GM12878 (cell line): Measurements from ENCODE around the gene FBXO33. TPM values are rescaled to one million over a fixed set of nuclear protein-coding genes. Genes with fewer than 3 reads are reported as not detected.
A peak's percentile ranks its signal among the peaks of the same experiment; 100 is the strongest.

Experiments used
- ATAC-seq: fragments of 200-7000 bp; cut with Tn5 transposase; 3 replicates; pipeline ENCODE4 v1.9.1; 2020; ENCODE audit warnings: mild to moderate bottlenecking, moderate library complexity
- Bru-seq: library from RNA; stranded (reverse); fragments of 400-500 nt; gene quantifications from one replicate; lab custom pipeline; 2021; lab: Mats Ljungman, UMichigan
- BruChase-seq, 2 experiments: library from RNA; stranded (reverse); fragments of 400-500 nt; gene quantifications; one replicate each; lab custom pipeline; 2021; lab: Mats Ljungman, UMichigan
- BruUV-seq: library from RNA; stranded (reverse); fragments of 400-500 nt; replicated peaks from 2 replicates; lab custom pipeline; 2021; lab: Mats Ljungman, UMichigan
- CTCF ChIA-PET: fragments of 300-600 bp; sonication (Branson Sonifier 250); formaldehyde crosslinking; extraction: SDS; loops from one replicate; lab custom pipeline; 2021; ENCODE audit warnings: inconsistent platforms; lab: Yijun Ruan, JAX
- POLR2A ChIA-PET: fragments of 350-600 bp; formaldehyde crosslinking; extraction: SDS; loops from one replicate; lab custom pipeline; 2021; ENCODE audit warnings: inconsistent platforms; lab: Charles Lee
- RAD21 ChIA-PET: fragments of 300-600 bp; sonication (Branson Sonifier 250); formaldehyde crosslinking; loops from one replicate; lab custom pipeline; 2023; ENCODE audit warnings: antibody characterized with exemption; ENCODE audit not compliant: unreplicated experiment; lab: Charles Lee
- SMC1A ChIA-PET: fragments of 300-600 bp; sonication (Branson Sonifier 250); formaldehyde crosslinking; loops from one replicate; lab custom pipeline; 2023; ENCODE audit not compliant: unreplicated experiment, uncharacterized antibody; lab: Charles Lee
- DNase-seq: peaks from one replicate; pipeline ENCODE4 v3.0.0-alpha.2; 2011; ENCODE audit warnings: low read depth, low spot score
- FAIRE-seq: peaks from 3 replicates; lab custom pipeline; 2011; peaks lifted over from hg19 to GRCh38; lab: Jason Lieb, UNC
- H2AFZ ChIP-seq: 2 replicates; pipeline ENCODE4 v1.6.0; 2011; ENCODE audit warnings: low read depth, low read length, control low read depth; ENCODE audit not compliant: control insufficient read depth
- H3K27ac ChIP-seq: 2 replicates; pipeline ENCODE4 v1.5.1; 2011; ENCODE audit warnings: control low read depth; ENCODE audit not compliant: control insufficient read depth, insufficient read depth
- H3K27me3 ChIP-seq, 2 experiments: replicated peaks in 1 of 2; 2 replicates each; pipeline versions ENCODE4 v1.6.0 to v1.6.1; 2011; ENCODE audit warnings: low read length in 1 of 2; ENCODE audit not compliant: control insufficient read depth in 2 of 2, insufficient read depth in 2 of 2
- H3K36me3 ChIP-seq, 2 experiments: 2 replicates each; pipeline ENCODE4 v1.5.1; 2011; ENCODE audit warnings: low read length in 1 of 2; ENCODE audit not compliant: control insufficient read depth in 2 of 2, insufficient read depth in 2 of 2
- H3K4me1 ChIP-seq: 2 replicates; pipeline ENCODE4 v1.6.1; 2011; ENCODE audit warnings: mild to moderate bottlenecking, low read length, moderate library complexity, mixed read lengths; ENCODE audit not compliant: control insufficient read depth, insufficient read depth
- H3K4me2 ChIP-seq: 2 replicates; pipeline ENCODE4 v1.6.0; 2011; ENCODE audit warnings: control low read depth; ENCODE audit not compliant: control insufficient read depth, insufficient read depth
- H3K4me3 ChIP-seq: fragments of 200-600 bp; sonication (generic); 2 replicates; pipeline ENCODE4 v1.5.1; 2016
- H3K79me2 ChIP-seq: 2 replicates; pipeline ENCODE4 v1.6.0; 2011; ENCODE audit warnings: low read length; ENCODE audit not compliant: control insufficient read depth, insufficient read depth
- H3K9ac ChIP-seq: 2 replicates; pipeline ENCODE4 v1.8.0; 2011; ENCODE audit warnings: low read length, control low read depth, mixed read lengths; ENCODE audit not compliant: control insufficient read depth, insufficient read depth
- H3K9me3 ChIP-seq: replicated peaks from 3 replicates; pipeline ENCODE4 v1.5.1; 2011; ENCODE audit warnings: mild to moderate bottlenecking, low read length; ENCODE audit not compliant: control insufficient read depth, insufficient read depth
- H4K20me1 ChIP-seq: 2 replicates; pipeline ENCODE4 v1.6.0; 2011; ENCODE audit not compliant: control insufficient read depth, insufficient read depth
- CBFB ChIP-seq: IDR thresholded peaks from 2 replicates; pipeline ENCODE4 v1.6.1; 2016; ENCODE audit warnings: antibody characterized with exemption, low read depth
- ESRRA ChIP-seq: IDR thresholded peaks from 2 replicates; pipeline ENCODE4 v1.6.1; 2012; ENCODE audit warnings: mild to moderate bottlenecking, low read length, improper control_type of control experiment
- HDAC2 ChIP-seq: fragments of 200-600 bp; sonication (generic); IDR thresholded peaks from 2 replicates; pipeline ENCODE4 v1.6.1; 2017
- IKZF1 ChIP-seq: fragments of 450-650 bp; conservative IDR thresholded peaks from 2 replicates; pipeline ENCODE4 v1.6.1; 2017; ENCODE audit warnings: antibody characterized with exemption, mild to moderate bottlenecking
- JUNB ChIP-seq: IDR thresholded peaks from 2 replicates; pipeline ENCODE4 v1.6.1; 2016; ENCODE audit warnings: antibody characterized with exemption, mild to moderate bottlenecking
- NFYB ChIP-seq: IDR thresholded peaks from 2 replicates; pipeline ENCODE4 v1.6.1; 2011; ENCODE audit warnings: low read depth, mild to moderate bottlenecking, low read length, improper control_type of control experiment, moderate library complexity; ENCODE audit not compliant: insufficient read depth
- NR2C1 ChIP-seq: fragments of 450-650 bp; IDR thresholded peaks from 2 replicates; pipeline ENCODE4 v1.6.1; 2017; ENCODE audit warnings: antibody characterized with exemption, mild to moderate bottlenecking, moderate library complexity
- POLR2A ChIP-seq: IDR thresholded peaks from 2 replicates; pipeline ENCODE4 v1.6.1; 2011; ENCODE audit warnings: low read depth, mild to moderate bottlenecking, low read length
- RBBP5 ChIP-seq: fragments of 200-600 bp; sonication (generic); conservative IDR thresholded peaks from 2 replicates; pipeline ENCODE4 v1.6.1; 2016
- ZNF384 ChIP-seq: IDR thresholded peaks from 2 replicates; pipeline ENCODE4 v1.6.1; 2012; ENCODE audit warnings: low read depth, mild to moderate bottlenecking, low read length, improper control_type of control experiment, borderline replicate concordance
- WGBS: methylation state at CpG from one replicate; pipeline ENCODE4 v1.1.6; 2016; ENCODE audit warnings: low lambda C conversion rate; ENCODE audit not compliant: insufficient replicate concordance, insufficient coverage; ENCODE audit errors: missing lambda C conversion rate; 5-methylcytosine and 5-hydroxymethylcytosine counted together
- in situ Hi-C: fragments of 300-500 bp; cut with MboI; formaldehyde crosslinking; loops from 9 replicates; pipeline ENCODE4 v1.14.3; 2018; ENCODE audit warnings: mixed read lengths
- intact Hi-C: fragments of 100-400 bp; cut with micrococcal nuclease; formaldehyde crosslinking; loops from one replicate; pipeline ENCODE4 v1.14.2; 2022; ENCODE audit not compliant: unreplicated experiment
- long read RNA-seq, 2 experiments: library from polyadenylated mRNA; unstranded; transcript quantifications; one replicate each; pipeline ENCODE4 v2.0.0, GENCODE V29; 2019 to 2020
- polyA minus RNA-seq, 3 experiments: library from RNA; depleted of rRNA, polyadenylated mRNA; stranded (reverse); fragments of >200 nt; gene quantifications; 2 replicates each; pipeline ENCODE4 v1.2.3, GENCODE V29; 2011
- polyA plus RNA-seq, 11 experiments: library from polyadenylated mRNA; depleted of rRNA in 4 of 11; unstranded in 6 of 11; stranded (reverse) in 5 of 11; fragments of >200 nt; fragmentation: Nextera tagmentation in 4 of 11; fragmentation: Illumina TruSeq in 1 of 11; extraction: Ambion mirVana in 4 of 11; extraction: Trizol in 1 of 11; gene quantifications; 1 replicate in 1 of 11; 2 replicates in 10 of 11; pipeline versions ENCODE4 v1.2.1 to v1.2.3, GENCODE V29; 2011 to 2016; ENCODE audit warnings: inconsistent platforms in 2 of 11, missing spikeins in 2 of 11, low read depth in 1 of 11
- total RNA-seq, 4 experiments: library from RNA; depleted of rRNA in 3 of 4; stranded (reverse); fragments of >200 nt in 3 of 4; fragmentation: Illumina TruSeq in 1 of 4; extraction: Trizol in 1 of 4; gene quantifications; 2 replicates each; pipeline versions ENCODE4 v1.2.1 to v1.2.3, GENCODE V29; 2013 to 2021
- TF ChIP-seq, protein P1 (sequence below): fragments of 450-650 bp; formaldehyde crosslinking; IDR thresholded peaks from 2 replicates; pipeline ENCODE4 v1.5.0; 2022; ENCODE audit warnings: mild to moderate bottlenecking, missing genetic modification characterization
- TF ChIP-seq, protein P2 (sequence below): fragments of 450-650 bp; IDR thresholded peaks from 2 replicates; pipeline ENCODE4 v1.6.1; 2018; ENCODE audit warnings: borderline replicate concordance, mild to moderate bottlenecking; ENCODE audit not compliant: partially characterized antibody

Gene FBXO33, protein sequence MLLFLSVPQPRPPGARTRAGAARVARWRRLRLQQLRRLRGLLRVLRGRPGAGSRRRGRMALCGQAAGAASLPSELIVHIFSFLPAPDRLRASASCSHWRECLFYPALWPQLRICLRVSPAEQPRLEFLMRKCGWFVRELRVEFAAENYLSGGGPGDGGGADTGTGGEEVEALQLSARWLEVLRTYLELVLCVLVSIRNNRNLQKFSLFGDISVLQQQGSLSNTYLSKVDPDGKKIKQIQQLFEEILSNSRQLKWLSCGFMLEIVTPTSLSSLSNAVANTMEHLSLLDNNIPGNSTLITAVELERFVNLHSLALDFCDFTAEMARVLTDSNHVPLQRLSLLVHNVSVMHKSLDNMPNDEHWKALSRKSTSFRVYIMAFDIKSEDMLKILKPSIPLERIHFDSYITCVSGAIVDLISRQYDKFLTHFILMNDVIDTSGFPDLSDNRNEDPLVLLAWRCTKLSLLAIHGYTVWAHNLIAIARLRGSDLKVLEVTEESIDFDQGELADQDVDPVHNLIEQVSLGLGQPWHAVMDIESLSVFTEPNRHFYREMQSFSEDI
- total RNA-seq (2013; cell fraction: nucleolus; rRNA removed), result 26.3 and 26.4 TPM in 2 replicates
- 24.4 and 27.5 TPM in 2 replicates for total RNA-seq (2014; rRNA removed)
- total RNA-seq (2014; rRNA removed; fragmentation: Illumina TruSeq; extraction: Trizol), result 20.1 and 21.5 TPM in 2 replicates
- 20.8 and 21.1 TPM in 2 replicates for total RNA-seq (2021)
- polyA plus RNA-seq (2011; ENCODE audit: low read depth), result 9.1 TPM
- polyA plus RNA-seq (2011; rRNA removed), result 56.9 and 74.1 TPM in 2 replicates
- 24.8 and 25.1 TPM in 2 replicates for polyA plus RNA-seq (2011; cell fraction: cytosol; rRNA removed)
- polyA plus RNA-seq (2011; cell fraction: nucleus; rRNA removed), result 31.8 and 40.7 TPM in 2 replicates
- 12.3 and 14.8 TPM in 2 replicates for polyA plus RNA-seq (2012)
- 18.5 and 22.2 TPM in 2 replicates for polyA plus RNA-seq (2014; fragmentation: Illumina TruSeq; extraction: Trizol)
- 10 to 100 TPM in 1 of 2 experiments, 1 to 10 TPM in 1; 5.8 to 13.5 TPM for polyA plus RNA-seq (2014; fragmentation: Nextera tagmentation; extraction: Ambion mirVana)
- polyA plus RNA-seq (2014; rRNA removed), result 16.7 and 19.1 TPM in 2 replicates
- polyA plus RNA-seq (2016; fragmentation: Nextera tagmentation; extraction: Ambion mirVana), result 10 to 100 TPM in 1 of 2 experiments, 1 to 10 TPM in 1; 4.7 to 21.8 TPM
- 35.7 and 37.6 TPM in 2 replicates for polyA minus RNA-seq (2011; rRNA and poly(A)+ RNA removed)
- 13.1 and 14.7 TPM in 2 replicates for polyA minus RNA-seq (2011; cell fraction: cytosol; rRNA and poly(A)+ RNA removed)
- 32.2 and 45.7 TPM in 2 replicates for polyA minus RNA-seq (2011; cell fraction: nucleus; rRNA and poly(A)+ RNA removed)
- Bru-seq, nascent RNA, result percentile 92 among the genes with signal in this experiment
- percentile 76 among the genes with signal in this experiment for BruChase-seq, experiment 1, labeled RNA remaining after a 6-hour chase
- BruChase-seq, experiment 2, labeled RNA remaining after a 2-hour chase, result percentile 90 among the genes with signal in this experiment
- long read RNA-seq, experiment 1, partial matches to known transcripts, result 0 of 2 reads
- long read RNA-seq, experiment 1, other reads (novel, unspliced or antisense), result 1 of 2 reads
- long read RNA-seq, experiment 2, partial matches to known transcripts, result 5 of 21 reads
- long read RNA-seq, experiment 2, other reads (novel, unspliced or antisense), result 14 of 21 reads

GRCh38 chr14:39432179-39432618, at the start of gene FBXO33:
Gene FBXO33 (minus strand): TSS chr14:39432433. CDS start chr14:39432162, 271 bp downstream.
- in situ Hi-C loops, result no loop called here
- DNase-seq, result peak; percentile 87
- Histone ChIP-seq H3K4me3 (peak within 1 kb of the TSS; percentile 91), H3K36me3 (no peaks in the 10 kb centered on the region), H3K4me2 (peak within 1 kb of the TSS; percentile 78), H3K27me3 (no peaks in the 10 kb centered on the region), H2AFZ (peak within 1 kb of the TSS; percentile 100), H3K4me1 (peaks cover 10% of the 10 kb centered on the region), H3K79me2 (peaks cover 46% of the 10 kb centered on the region), H4K20me1 (no peaks in the 10 kb centered on the region), H3K9ac (peak within 1 kb of the TSS; percentile 94), H3K27ac (peak within 1 kb of the TSS; percentile 99), H3K9me3 (no peaks in the 10 kb centered on the region)
- ChIA-PET CTCF (interaction anchor here (0.5 to 7.8 kb wide), 15 partner anchors 8 to 357 kb away, joined by 3 to 84 read pairs (median 6); no protein-coding TSS in a partner anchor), RAD21 (interaction anchor here (0.7 to 9.4 kb wide), 13 partner anchors 9 to 329 kb away, joined by 3 to 159 read pairs (median 9); partner anchors contain the start of gene SEC23A), POLR2A (interaction anchor here (0.6 to 9.1 kb wide), 9 partner anchors 15 to 318 kb away, joined by 3 to 159 read pairs (median 5); partner anchors contain the start of genes GEMIN2 and PNN), SMC1A (interaction anchor here (0.6 to 8.1 kb wide), 8 partner anchors 14 to 636 kb away, joined by 3 to 182 read pairs (median 20); partner anchors contain the start of gene GEMIN2)
- no TSS peak for BruUV-seq
- ATAC-seq, result peak; percentile 87
- FAIRE-seq, result peak; percentile 35
- WGBS, result 0% methylated on average over 40 of the region's 47 CpGs
- intact Hi-C loops, result loop anchor here (2.0 kb wide), 4 partner anchors 37 to 265 kb away; partner anchors contain the start of gene PNN
- TF ChIP-seq JUNB (no peak; the same call in 1 of the 2 replicates), IKZF1 (0 out of 2 replicates have a peak, but pooled peaks have one; percentile 32), NR2C1 (no peak), ZNF384 (no peak), NFYB (peak; percentile 18; the same call in 1 of the 2 replicates), ESRRA (no peak), CBFB (no peak; the same call in 1 of the 2 replicates), HDAC2 (no peak), RBBP5 (no peak), POLR2A (no peak; the same call in 1 of the 2 replicates)
- TF ChIP-seq, protein P1, sequence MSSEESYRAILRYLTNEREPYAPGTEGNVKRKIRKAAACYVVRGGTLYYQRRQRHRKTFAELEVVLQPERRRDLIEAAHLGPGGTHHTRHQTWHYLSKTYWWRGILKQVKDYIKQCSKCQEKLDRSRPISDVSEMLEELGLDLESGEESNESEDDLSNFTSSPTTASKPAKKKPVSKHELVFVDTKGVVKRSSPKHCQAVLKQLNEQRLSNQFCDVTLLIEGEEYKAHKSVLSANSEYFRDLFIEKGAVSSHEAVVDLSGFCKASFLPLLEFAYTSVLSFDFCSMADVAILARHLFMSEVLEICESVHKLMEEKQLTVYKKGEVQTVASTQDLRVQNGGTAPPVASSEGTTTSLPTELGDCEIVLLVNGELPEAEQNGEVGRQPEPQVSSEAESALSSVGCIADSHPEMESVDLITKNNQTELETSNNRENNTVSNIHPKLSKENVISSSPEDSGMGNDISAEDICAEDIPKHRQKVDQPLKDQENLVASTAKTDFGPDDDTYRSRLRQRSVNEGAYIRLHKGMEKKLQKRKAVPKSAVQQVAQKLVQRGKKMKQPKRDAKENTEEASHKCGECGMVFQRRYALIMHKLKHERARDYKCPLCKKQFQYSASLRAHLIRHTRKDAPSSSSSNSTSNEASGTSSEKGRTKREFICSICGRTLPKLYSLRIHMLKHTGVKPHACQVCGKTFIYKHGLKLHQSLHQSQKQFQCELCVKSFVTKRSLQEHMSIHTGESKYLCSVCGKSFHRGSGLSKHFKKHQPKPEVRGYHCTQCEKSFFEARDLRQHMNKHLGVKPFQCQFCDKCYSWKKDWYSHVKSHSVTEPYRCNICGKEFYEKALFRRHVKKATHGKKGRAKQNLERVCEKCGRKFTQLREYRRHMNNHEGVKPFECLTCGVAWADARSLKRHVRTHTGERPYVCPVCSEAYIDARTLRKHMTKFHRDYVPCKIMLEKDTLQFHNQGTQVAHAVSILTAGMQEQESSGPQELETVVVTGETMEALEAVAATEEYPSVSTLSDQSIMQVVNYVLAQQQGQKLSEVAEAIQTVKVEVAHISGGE, result no peak
- TF ChIP-seq, protein P2, sequence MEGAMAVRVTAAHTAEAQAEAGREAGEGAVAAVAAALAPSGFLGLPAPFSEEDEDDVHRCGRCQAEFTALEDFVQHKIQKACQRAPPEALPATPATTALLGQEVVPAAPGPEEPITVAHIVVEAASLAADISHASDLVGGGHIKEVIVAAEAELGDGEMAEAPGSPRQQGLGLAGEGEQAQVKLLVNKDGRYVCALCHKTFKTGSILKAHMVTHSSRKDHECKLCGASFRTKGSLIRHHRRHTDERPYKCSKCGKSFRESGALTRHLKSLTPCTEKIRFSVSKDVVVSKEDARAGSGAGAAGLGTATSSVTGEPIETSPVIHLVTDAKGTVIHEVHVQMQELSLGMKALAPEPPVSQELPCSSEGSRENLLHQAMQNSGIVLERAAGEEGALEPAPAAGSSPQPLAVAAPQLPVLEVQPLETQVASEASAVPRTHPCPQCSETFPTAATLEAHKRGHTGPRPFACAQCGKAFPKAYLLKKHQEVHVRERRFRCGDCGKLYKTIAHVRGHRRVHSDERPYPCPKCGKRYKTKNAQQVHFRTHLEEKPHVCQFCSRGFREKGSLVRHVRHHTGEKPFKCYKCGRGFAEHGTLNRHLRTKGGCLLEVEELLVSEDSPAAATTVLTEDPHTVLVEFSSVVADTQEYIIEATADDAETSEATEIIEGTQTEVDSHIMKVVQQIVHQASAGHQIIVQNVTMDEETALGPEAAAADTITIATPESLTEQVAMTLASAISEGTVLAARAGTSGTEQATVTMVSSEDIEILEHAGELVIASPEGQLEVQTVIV, result peak; percentile 96
